ENCODE data around the gene OST4.

OST4 gene

DNA sequence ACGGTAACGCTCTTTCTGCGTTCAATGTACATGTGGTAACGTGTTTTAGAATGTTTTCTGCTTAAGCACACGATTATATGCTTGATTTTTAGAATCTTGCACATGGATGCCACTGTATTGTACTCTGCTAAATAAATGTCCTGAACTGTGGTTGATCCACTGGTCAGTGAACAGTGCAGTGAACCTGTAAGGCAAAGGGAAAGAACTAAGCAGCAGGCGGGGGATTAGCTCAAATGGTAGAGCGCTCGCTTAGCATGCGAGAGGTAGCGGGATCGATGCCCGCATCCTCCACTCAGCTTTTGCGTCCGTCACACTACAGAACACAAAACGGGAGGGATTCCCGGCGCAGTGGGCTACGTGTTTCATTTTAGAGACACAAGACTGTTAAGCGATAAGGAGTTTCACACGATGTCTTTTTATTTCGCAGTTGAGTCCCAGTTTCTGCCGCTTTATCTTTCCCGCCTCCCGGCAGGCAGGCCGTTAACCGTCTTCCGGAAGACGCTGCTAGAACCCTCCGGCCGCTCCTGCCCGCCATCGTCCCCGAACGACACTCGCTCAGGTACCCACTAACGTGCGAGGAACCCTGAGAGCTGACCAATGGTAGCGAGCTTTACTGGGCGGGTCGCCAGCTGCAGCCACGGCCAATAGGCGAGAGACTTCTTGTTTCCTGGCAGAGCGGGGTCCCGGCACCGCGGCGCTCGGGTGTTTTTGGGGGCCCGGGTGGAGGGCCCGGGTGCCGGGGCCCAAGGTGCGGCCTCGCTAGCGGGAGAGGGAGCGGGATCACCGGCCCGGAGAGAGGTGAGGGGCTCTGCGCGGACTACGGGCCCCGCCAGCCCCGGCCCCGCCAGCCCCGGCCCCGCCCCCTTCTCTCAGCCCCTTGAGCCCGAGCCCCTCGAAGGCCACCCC is 20.2 kb downstream of the OST4 start, which contains the start of gene AGBL5:
Gene AGBL5 (plus strand): TSS at position 673 of the 906 bp plus-strand sequence. CDS start 1,291 bp downstream, outside the sequence.
- peak; percentile 98 for DNase-seq

DNA sequence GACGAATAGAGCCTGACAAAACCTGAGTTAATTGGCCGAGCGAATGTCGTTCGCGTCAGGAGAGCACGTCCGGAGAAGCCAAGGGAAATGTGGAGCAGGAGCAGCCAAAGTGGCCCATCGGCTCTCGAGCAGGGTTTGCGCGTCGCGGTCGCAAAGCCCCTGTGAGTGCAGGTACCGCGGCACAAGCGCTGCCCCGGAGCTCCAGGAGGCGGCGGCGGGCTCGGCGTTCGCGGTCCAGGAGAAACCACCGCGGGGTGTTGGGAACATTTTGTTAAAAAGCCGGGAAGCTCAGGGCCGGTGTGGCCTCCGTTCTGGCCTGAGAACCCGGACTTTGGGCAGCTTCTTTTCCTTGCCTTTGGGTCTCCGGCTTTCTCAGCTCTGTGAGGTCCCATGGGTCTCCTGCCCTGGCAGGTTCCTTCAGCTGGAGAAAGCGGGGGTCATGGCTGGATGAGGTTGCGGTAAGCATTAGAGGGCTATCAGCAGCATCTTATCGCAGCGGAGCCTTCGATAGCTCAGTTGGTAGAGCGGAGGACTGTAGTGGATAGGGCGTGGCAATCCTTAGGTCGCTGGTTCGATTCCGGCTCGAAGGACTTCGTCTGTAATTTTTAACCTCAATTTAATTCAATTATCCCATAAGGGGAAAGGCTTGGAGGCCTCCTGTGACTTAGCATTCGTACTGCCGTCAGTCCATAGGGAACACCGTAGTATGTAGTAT is 21.0 kb downstream of the OST4 start:
- peak; percentile 98 for DNase-seq

DNA sequence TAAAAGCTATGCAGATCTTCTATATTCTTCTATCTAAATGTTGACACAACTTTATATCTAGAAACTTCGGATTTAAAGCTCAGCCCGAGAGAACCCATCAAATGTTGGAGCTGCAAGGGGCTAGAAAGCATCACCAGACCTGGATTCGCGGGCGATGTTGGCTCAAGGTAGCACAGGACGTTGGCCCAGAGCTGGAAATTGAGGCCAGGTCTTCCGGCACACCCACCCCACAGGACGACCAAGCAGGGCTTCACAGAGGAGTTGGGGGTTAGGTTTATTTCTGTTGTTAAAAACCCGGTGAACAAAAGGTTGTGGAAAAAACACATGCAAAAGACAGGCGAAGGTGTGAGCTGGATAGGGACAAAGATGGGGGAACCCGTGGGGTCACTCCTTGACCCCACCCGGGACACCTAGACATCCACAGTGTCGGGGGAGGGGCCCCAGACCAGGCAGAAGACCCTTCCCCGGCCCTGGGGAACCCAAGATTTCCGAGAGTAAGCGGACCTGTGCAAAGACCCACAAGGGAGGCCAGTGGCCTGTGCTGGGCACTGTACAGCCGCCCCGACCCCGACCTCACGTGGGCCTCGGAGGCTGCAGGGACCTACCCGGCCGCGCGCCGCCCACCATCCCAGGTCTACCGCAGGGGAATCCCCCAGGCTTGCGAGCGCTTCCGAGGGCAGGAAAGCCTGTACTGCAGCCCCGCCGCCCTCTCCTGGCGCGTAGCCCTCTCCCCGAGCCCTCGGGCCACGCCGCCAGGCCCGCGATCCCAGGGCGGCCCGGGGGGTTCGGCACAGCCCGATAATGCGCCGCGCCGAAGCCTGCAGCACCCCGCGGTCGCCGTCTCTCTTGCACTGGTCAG is 21.8 kb downstream of the OST4 start:
- no peak for DNase-seq

DNA sequence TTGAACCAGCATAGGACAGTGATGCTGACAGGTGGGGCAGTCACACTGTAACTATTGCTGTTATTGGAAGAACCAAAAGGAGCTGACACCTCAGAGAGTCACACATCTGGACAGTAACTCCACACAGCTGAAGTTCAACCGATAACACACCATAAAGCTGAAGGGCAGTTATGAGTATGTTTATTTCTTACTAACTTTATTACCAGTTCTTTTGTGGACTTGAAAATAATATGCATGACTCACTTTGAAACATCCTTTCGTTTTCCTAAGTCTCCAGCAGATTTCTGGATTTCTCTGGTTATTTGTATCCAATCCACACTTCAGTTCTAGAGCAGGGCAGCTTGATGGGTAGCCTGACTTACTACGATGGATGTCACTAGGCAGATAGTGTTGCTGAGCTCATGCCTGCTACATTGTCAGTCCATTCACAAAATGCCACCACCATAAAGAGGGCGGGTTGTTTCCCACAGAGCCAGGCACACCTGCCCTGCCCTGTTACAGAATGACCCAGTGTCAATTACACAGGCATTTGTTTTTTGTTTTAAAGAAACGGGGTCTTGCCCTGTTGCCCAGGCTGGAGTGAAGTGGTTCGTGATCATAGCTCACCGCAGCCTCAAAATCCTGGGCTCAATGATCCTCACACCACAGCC is 28.3 kb downstream of the OST4 start:
- DNase-seq, result no peak

DNA sequence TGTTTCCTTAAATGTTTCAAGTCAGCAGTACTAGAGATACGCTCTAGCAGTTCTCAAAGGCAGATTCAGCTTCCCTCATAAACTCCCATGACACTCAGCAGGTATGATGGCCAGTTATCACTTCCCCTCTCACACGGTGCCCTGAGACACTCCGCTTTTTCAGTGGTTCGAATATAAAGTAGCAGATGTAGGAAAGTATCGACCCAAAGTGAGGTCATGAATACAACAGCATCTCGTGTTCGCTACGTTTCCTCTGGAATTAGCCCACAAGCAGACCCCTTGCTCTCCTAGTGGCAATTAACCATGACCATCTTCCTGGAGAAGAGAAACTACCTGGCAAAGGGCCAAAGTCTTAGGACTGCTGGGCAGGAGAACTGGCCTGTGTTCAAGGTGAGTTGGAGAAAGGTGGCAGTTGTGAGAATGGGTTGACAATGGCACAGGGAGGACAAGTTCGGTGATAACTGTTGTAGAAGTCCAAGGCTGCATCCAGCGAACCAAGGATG is 29.2 kb downstream of the OST4 start:
- DNase-seq, result no peak

DNA sequence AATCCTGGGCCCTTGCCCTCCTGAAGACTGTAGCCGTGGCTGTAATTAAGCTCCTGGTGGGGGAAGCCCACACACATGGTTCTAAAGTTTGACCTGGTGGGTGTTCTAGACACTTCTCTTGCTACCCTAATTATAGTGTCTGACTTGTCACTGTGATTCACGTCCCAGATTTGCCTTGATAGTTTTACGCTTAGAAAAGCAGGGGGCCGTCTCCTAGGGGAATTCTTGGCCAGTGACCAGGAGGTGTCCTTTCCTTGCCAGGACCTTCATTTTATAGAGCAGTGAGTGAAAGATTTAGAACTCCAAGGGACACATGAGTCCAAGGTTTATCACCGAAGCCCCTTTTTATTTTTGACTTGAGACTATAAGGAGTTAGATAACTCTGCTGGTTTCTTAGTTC is 29.7 kb downstream of the OST4 start:
- no peak for DNase-seq

DNA sequence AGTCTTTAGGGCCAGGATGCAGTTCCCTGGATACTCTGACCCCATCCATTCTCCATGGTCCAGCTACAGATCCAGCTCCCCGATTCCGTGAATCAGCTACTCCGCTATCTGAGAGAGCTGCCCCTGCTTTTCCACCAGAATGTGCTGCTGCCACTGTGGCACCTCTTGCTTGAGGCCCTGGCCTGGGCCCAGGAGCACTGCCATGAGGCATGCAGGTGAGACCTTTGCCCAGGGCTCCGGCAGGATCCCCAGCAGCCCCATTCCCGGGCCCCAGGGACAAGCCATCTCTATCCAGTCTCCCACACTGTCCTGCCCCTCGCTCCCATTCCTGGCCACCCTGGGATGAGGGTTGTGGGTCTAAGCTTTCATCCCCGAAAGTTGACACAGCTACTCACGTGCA is 31.2 kb downstream of the OST4 start:
- no peak for DNase-seq

DNA sequence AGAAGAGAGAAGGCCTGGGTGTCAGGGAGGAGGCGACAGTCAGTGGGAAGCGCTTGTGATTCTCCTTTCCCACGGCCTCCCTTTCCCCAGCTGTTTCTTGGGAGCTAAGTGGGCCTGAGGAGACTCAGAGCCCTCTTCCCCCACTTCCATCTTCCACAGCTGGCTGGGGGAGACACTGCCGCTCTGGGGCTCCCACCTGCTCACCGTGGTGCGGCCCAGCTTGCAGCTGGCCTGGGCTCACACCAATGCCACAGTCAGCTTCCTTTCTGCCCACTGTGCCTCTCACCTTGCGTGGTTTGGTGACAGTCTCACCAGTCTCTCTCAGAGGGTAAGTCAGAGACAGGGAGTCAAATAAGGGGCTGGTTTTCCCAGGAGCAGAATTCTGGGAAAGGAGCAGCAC is 31.6 kb downstream of the OST4 start:
- DNase-seq, result no peak

DNA sequence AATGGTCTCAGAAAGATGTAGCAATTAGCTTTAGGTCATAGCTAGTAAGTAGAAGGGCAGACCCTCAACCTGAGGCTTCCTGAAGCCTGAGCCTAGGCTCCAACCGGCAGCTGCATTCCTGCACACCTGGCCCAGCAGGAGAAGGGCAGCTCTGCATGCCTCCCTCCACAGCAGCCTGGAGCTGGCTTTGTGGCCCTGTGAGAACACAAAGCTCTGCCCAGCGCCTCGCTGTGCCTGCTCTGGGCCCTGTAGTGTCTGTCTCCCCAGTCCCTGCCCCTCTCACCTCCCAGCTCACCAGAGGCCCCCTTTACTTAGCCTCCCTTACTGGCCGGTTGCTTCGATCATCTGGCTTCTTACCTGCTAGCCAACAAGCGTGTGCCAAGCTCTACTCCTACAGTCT is 32.0 kb downstream of the OST4 start:
- DNase-seq, result no peak

DNA sequence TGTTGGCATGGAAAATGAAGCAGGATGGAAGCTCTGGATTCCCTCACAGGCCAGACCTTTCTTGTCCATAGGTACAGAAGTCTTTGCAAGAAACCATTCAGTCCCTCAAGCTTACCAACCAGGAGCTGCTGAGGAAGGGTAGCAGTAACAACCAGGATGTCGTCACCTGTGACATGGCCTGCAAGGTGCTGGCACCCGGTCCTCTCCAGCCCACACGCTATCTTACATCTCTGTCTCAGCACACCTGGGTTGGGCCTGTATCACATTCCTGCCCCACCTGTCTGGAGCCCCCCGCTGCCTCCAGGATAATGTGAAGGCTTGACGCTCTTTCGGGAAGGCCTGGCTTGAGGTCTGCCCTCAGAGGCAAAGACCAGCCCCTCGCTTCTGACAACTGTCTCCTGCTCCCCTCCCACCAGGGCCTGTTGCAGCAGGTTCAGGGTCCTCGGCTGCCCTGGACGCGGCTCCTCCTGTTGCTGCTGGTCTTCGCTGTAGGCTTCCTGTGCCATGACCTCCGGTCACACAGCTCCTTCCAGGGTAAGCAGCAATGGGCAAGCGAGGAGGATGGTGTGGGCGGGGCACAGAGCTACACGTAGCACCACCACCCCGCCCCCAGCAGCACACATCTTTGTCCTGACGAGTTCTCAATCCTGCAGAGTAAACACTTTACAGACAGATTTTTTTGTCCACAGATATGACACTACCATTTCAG is 32.7 kb downstream of the OST4 start:
- DNase-seq, result no peak

DNA sequence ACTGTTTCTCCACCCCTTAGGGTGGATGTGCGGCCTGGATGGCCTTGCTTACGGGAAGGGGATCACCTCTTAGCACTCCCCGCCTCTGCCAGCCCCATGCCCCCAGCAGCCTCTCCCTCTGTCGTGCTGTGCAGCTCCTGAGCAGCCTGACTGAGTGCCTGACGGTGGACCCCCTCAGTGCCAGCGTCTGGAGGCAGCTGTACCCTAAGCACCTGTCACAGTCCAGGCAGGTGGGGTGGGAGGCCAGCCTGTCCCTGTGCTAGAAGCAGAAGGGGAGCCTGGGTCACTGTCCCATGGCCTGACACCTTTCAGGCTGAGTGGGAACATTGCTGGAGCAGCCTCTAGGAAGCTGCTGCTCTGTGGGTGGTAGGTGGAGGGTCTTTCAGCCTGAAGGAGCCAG is 33.4 kb downstream of the OST4 start:
- DNase-seq, result no peak

DNA sequence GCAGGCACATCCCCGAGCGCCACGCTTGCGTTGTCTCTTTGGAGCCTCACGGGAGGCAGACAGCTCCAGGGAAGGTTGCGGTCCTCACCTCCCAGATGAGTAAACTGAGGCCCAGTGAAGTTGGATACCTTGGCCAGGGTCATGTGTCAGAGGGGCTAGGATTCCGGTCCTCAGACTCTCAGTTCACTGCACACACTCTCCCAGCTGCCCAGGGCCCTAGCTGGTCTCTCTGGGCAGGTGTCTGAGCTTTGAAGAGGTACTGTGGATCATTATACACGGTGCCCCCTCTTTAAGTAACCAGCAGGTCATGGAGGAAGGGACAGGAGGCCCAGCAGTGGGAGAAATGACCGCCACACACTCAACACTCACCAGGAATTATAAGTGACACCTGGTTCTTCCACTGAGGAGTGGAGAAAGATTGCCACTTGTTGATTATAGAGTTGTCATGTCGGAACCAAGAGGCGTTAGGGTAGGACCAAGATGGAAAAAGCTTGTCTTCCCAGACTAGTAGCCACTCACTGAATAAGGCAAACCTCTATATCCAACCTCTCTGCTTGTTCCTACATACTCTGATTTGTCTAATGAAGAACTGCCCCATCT is 38.1 kb downstream of the OST4 start:
- DNase-seq, result no peak

DNA sequence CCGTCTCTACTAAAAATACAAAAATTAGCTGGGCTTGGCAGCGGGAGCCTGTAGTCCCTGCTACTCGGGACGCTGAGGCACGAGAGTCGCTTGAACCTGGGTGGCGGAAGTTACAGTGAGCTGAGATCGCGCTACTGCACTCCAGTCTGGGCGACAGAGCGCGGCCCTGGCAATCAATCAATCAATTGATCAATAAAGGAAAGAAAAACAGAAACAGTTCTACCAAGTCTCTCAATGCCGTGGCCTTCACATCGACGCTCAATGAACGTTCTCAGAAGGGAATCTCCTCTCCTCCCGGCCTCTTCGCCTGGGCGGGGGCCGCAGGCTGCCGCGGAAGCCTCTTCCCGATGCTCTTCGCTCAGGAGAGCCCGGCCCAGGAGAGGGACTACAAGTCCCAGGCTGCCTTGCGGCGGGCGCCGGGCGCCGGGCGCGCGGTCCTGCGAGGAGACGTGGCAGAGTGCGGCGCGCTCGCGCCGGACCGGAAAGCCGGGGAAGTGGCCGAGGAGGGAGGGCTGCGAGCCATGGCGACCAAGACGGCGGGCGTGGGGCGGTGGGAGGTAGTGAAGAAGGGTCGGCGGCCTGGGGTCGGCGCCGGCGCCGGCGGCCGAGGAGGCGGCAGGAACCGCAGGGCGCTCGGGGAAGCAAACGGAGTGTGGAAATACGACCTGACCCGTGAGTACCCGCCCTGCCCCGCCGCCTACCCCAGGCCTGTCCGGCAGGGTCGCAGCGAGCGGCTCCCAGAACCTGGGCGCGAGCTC is 38.8 kb downstream of the OST4 start, which contains the start of gene TMEM214:
Gene TMEM214 (plus strand): TSS at position 471 of the 758 bp plus-strand sequence. CDS start 51 bp downstream, at position 522.
- peak; percentile 52 for DNase-seq

DNA sequence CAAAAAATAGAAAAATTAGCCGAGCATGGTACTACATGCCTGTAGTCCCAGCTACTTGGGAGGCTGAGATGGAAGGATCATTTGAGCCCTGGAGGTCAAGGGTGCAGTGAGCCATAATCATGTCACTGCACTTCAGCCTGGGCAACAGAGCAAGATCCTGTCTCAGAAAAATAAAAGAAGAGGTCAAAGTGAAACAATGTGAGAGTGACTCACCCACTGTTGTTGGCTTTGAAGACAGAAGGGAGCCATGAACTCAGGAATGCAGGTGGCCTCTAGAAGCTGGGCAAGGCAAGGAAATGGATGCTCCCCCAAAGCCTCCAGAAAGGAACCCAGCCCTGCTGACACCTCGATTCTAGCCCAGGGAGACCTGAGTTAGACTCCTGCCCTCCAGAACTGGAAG is 42.4 kb downstream of the OST4 start:
- no peak for DNase-seq

DNA sequence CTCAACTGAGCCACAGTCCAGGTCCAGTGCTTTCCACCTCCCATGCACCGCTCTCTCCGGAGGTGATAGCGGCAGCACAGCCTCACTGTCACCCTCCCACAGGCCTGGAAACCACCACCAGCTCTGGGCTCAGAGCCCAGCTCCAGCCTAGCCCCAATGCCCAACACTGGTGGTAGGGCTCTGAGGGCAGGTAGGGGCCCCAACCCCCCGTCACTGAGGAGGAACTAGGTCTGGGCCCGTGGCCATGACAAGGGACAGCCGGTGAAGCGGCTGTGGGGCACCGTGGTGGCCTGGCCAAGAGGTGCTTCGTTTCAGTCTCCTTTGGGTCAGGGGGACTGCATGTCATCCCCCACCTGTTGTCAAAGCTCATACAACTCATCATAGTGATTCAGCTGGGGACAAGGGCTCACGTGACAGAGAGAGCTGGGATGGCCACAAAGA is 44.2 kb downstream of the OST4 start:
- DNase-seq, result no peak

DNA sequence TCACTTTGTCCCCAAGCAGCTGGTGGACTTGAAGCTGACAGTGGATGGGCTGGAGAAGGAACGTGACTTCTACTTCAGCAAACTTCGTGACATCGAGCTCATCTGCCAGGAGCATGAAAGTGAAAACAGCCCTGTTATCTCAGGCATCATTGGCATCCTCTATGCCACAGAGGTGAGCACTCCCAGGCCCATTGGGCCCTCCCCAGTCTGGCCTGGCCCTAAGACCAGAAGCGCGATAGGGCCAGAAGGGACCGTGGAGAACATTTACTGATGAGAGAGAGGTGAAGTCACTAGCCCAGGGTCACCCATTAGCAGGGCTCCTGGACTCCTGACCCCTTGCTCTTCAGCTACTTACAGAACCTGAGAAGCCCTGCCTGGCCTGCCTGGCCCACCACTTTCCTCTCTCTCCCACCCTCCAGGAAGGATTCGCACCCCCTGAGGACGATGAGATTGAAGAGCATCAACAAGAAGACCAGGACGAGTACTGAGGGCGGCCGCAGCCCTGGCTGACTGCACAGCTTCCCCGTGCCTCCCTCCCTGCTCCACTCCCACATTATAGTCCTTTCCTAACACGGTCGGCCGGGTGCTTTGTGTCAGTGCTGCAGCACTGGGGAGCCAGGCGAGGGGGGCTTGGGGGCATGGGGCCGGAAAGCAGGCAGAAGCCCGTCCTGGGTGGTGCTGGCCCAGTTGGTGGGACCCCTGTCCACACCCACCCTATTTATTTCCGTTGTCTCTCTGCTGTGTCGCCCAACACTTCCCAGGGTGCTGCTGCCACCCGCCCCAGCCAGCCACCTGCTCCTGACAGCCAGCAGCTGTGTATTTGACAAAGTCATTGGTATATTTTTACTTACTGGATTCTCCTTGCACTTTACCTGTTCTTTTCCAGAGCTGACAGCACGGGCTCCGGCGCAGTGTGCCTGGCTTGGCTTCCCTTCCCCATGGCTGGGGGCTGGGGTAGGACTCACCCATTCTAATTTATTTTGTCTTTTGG is 45.3 kb downstream of the OST4 start:
- DNase-seq, result no peak

DNA sequence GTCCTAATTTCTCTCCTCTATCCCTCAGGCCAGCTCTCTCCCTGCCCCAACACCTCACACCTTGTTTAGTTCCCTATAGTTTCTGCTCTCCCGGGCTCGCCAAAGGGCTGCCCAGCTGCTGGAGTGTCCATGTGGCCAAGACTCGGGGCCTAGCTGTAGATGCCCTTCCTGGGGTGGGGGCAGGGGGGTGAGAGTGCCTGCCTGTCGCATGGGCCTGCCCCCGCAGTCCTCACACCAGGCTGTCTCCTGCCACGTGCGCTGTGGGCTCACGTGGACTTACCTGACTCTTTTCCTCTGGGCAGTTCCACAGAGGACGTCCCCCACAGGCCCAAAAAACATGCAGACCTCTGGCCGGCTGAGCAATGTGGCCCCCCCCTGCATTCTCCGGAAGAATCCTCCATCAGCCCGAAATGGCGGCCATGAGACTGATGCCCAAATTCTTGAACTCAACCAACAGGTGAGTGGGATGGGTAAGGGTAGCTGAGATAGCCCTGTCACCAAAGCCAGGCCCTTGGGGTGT is 46.1 kb downstream of the OST4 start:
- no peak for DNase-seq

DNA sequence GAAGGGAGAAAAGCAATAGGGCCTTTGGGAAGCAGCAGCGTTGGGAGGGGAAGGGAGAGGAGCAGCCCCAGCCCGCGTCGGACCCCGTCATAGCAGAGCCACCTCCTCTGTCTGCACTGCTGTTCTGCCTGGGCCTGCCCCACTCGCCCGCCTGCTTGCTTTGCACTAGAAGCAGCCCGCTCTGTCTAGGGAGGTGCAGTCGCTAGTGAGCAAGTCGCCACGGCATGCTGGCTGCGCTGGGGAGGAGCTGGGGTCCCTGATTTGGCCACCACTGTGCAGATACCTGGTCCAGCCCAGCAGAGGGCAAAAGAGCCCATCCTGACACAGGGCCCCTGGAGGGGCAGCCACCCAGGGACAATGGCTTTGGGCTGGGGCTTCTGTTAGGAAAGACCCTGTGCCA is 46.6 kb downstream of the OST4 start:
- DNase-seq, result no peak

DNA sequence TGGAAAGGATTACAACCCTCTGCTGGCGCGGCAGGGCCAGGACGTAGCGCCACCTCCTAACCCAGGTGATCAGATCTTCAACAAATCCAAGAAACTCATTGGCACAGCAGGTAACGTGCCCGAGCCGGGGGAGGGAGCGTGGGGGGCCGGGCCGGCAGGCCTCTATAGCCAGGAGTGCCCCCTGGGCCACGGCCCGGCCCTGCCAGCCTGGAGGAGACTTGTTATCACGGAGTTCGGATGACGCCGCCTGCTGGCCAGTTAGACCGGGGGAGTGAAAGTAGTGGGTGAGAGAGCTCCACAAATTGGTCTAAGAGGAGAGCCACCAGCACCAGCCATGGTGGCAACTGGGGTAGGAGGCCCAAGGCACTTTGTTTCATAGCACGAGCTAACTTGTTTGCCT is 47.3 kb downstream of the OST4 start:
- no peak for DNase-seq

All from NCI-H1694 (cell line).